ENCODE measurements around the gene KIF19. TPM values are rescaled to one million over a fixed set of nuclear protein-coding genes. Genes with fewer than 3 reads are reported as not detected.
"Not testable (repeated sequence)": the region's sequence is repeated elsewhere in the genome, so short reads cannot be mapped to it uniquely, and the experiment has no call there.

The KIF19 gene
- total RNA-seq, 6 donors from 2014 or later = 0.46 to 13.7 (median 3.8) TPM

- ATAC-seq (ENCODE audit: low FRiP score in 2 of 2) = no peak
- H3K27ac ChIP-seq = no peak overlapping the region
- no peaks in the 10 kb centered on the region for H3K4me1 ChIP-seq
- DNase-seq = no peak
- H3K4me3 ChIP-seq = no peak overlapping the region
- 83 to 85% methylated on average over 7 of the region's 7 CpGs for WGBS, 2 donors
- no peaks in the 10 kb centered on the region for H3K36me3 ChIP-seq
- H3K9me3 ChIP-seq = no peaks in the 10 kb centered on the region
- TF ChIP-seq POLR2A (IDR thresholded peaks at IDR 0.05) (no peak), EP300 (IDR thresholded peaks at IDR 0.05) (no peak), POLR2AphosphoS5 (IDR thresholded peaks at IDR 0.05) (no peak)
- TF ChIP-seq, protein P1, sequence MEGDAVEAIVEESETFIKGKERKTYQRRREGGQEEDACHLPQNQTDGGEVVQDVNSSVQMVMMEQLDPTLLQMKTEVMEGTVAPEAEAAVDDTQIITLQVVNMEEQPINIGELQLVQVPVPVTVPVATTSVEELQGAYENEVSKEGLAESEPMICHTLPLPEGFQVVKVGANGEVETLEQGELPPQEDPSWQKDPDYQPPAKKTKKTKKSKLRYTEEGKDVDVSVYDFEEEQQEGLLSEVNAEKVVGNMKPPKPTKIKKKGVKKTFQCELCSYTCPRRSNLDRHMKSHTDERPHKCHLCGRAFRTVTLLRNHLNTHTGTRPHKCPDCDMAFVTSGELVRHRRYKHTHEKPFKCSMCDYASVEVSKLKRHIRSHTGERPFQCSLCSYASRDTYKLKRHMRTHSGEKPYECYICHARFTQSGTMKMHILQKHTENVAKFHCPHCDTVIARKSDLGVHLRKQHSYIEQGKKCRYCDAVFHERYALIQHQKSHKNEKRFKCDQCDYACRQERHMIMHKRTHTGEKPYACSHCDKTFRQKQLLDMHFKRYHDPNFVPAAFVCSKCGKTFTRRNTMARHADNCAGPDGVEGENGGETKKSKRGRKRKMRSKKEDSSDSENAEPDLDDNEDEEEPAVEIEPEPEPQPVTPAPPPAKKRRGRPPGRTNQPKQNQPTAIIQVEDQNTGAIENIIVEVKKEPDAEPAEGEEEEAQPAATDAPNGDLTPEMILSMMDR (IDR thresholded peaks at IDR 0.05) = no peak
- no peaks in the 10 kb centered on the region for H3K27me3 ChIP-seq
Measured at GRCh38 chr17:74402048-74402447, 76.0 kb downstream of the KIF19 start.

GRCh38 chr17:74403512-74404137 lies 77.6 kb downstream of the KIF19 start:
- WGBS, 2 donors = 53 to 92% methylated on average over 2 to 11 of the region's 12 CpGs
- Histone ChIP-seq H3K4me3 (no peak overlapping the region), H3K4me1 (peaks cover 0 to 3% (median 0%) of the 10 kb centered on the region in 4 donors), H3K27ac (no peak overlapping the region), H3K9me3 (no peaks in the 10 kb centered on the region), H3K27me3 (no peaks in the 10 kb centered on the region), H3K36me3 (no peaks in the 10 kb centered on the region)
- DNase-seq (no peak), ATAC-seq (ENCODE audit: low FRiP score in 2 of 2) (no peak)
- TF ChIP-seq POLR2AphosphoS5 (IDR thresholded peaks at IDR 0.05) = no peak
- TF ChIP-seq, protein P1 (IDR thresholded peaks at IDR 0.05) = no peak
- TF ChIP-seq EP300 (IDR thresholded peaks at IDR 0.05) = no peak
- no peak for TF ChIP-seq POLR2A (IDR thresholded peaks at IDR 0.05)

DNA sequence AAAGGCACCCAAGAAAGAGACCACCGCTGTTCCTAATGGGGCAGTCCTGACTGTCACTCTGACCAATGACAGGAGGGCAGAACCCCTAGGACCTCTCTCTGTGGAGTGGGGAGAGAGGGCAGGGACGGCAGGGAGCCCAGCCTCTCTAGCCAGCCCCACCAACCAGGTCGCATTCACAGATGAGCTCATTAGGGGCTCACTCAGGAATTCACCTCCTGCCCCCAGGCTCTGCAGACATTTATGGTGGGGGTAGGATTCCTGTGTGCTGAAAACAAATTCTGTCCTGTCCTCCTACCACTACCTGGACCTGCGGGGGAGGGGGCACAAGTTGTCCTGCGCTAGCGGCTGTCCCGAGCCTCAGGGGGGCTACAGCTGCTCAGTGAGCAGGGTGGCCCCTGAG lies 78.2 kb downstream of the KIF19 start:
- H3K27ac ChIP-seq = no peak overlapping the region
- no peak overlapping the region for H3K4me3 ChIP-seq
- no peak for TF ChIP-seq POLR2AphosphoS5 (IDR thresholded peaks at IDR 0.05)
- TF ChIP-seq, protein P1 (IDR thresholded peaks at IDR 0.05) = no peak
- no peak for TF ChIP-seq EP300 (IDR thresholded peaks at IDR 0.05)
- no peak for TF ChIP-seq POLR2A (IDR thresholded peaks at IDR 0.05)
- DNase-seq (no peak), ATAC-seq (ENCODE audit: low FRiP score in 2 of 2) (peak in 1 of 2 donors; percentile 29)
- H3K27me3 ChIP-seq = no peaks in the 10 kb centered on the region
- no peaks in the 10 kb centered on the region for H3K9me3 ChIP-seq
- no peaks in the 10 kb centered on the region for H3K36me3 ChIP-seq
- WGBS, 2 donors = 64 to 79% methylated on average over 6 to 7 of the region's 7 CpGs
- H3K4me1 ChIP-seq = peaks cover 0 to 9% (median 0%) of the 10 kb centered on the region in 4 donors

GRCh38 chr17:74404789-74405188 lies 78.8 kb downstream of the KIF19 start:
- Histone ChIP-seq H3K27ac (no peak overlapping the region), H3K4me1 (peaks cover 0 to 11% (median 0%) of the 10 kb centered on the region in 4 donors), H3K9me3 (no peaks in the 10 kb centered on the region), H3K36me3 (no peaks in the 10 kb centered on the region), H3K4me3 (no peak overlapping the region), H3K27me3 (no peaks in the 10 kb centered on the region)
- DNase-seq (no peak), ATAC-seq (ENCODE audit: low FRiP score in 2 of 2) (no peak)
- no peak for TF ChIP-seq POLR2AphosphoS5 (IDR thresholded peaks at IDR 0.05)
- TF ChIP-seq, protein P1 (IDR thresholded peaks at IDR 0.05) = no peak
- no peak for TF ChIP-seq EP300 (IDR thresholded peaks at IDR 0.05)
- TF ChIP-seq POLR2A (IDR thresholded peaks at IDR 0.05) = no peak
- 75 to 84% methylated on average over 6 of the region's 6 CpGs for whole genome bisulfite sequencing, 2 donors

GRCh38 chr17:74405311-74405710 lies 79.3 kb downstream of the KIF19 start:
- H3K27ac ChIP-seq; ATAC-seq (ENCODE audit: low FRiP score in 2 of 2); H3K9me3 ChIP-seq; H3K27me3 ChIP-seq; H3K4me3 ChIP-seq; DNase-seq; H3K36me3 ChIP-seq: not testable (repeated sequence)
- 90 to 93% methylated on average over 5 of the region's 5 CpGs for WGBS, 2 donors
- H3K4me1 ChIP-seq = peaks cover 0 to 11% (median 0%) of the 10 kb centered on the region in 4 donors

Other genes starting within 250 kb of the KIF19 start
- gene RPL38, start 122.5 kb upstream of the KIF19 start, total RNA-seq = 100 to 1,000 TPM; 334 to 709 (median 485) TPM
- 10 to 100 TPM in 1 of 6 donors, 1 to 10 TPM in 5; 2.4 to 10.5 (median 8.0) TPM for gene TTYH2, start 112.7 kb upstream of the KIF19 start, total RNA-seq
- 10 to 100 TPM in 1 of 6 donors, 1 to 10 TPM in 4, under 1 TPM in 1; 0.29 to 16.1 (median 3.7) TPM for gene DNAI2, start 52.0 kb upstream of the KIF19 start, total RNA-seq
- 1 to 10 TPM in 1 of 6 donors, not detected in 5; 1.2 TPM for gene BTBD17, start 35.6 kb downstream of the KIF19 start, total RNA-seq
- gene GPR142, start 41.3 kb downstream of the KIF19 start, total RNA-seq = under 1 TPM in 1 of 6 donors, not detected in 5; 0.27 TPM
- 10 to 100 TPM; 50.7 to 88.4 (median 56.4) TPM for gene GPRC5C, start 105.9 kb downstream of the KIF19 start, total RNA-seq
- 10 to 100 TPM; 10.7 to 26.5 (median 18.0) TPM for gene CD300A, start 140.4 kb downstream of the KIF19 start, total RNA-seq
- 1 to 10 TPM in 3 of 6 donors, under 1 TPM in 3; 0.49 to 3.1 (median 1.5) TPM for gene CD300LB, start 205.2 kb downstream of the KIF19 start, total RNA-seq
- gene CD300C, start 219.9 kb downstream of the KIF19 start, total RNA-seq = 10 to 100 TPM in 3 of 6 donors, 1 to 10 TPM in 2, under 1 TPM in 1; 0.98 to 19.4 (median 9.7) TPM
- gene CD300H, start 241.3 kb downstream of the KIF19 start, total RNA-seq = 1 to 10 TPM in 1 of 6 donors, under 1 TPM in 1, not detected in 4; 0.37 to 2.7 TPM